ENCODE measurements around the gene ACAP1.
A peak's percentile ranks its signal among the peaks of the same experiment; 100 is the strongest.

ACAP1 gene, protein sequence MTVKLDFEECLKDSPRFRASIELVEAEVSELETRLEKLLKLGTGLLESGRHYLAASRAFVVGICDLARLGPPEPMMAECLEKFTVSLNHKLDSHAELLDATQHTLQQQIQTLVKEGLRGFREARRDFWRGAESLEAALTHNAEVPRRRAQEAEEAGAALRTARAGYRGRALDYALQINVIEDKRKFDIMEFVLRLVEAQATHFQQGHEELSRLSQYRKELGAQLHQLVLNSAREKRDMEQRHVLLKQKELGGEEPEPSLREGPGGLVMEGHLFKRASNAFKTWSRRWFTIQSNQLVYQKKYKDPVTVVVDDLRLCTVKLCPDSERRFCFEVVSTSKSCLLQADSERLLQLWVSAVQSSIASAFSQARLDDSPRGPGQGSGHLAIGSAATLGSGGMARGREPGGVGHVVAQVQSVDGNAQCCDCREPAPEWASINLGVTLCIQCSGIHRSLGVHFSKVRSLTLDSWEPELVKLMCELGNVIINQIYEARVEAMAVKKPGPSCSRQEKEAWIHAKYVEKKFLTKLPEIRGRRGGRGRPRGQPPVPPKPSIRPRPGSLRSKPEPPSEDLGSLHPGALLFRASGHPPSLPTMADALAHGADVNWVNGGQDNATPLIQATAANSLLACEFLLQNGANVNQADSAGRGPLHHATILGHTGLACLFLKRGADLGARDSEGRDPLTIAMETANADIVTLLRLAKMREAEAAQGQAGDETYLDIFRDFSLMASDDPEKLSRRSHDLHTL

DNA sequence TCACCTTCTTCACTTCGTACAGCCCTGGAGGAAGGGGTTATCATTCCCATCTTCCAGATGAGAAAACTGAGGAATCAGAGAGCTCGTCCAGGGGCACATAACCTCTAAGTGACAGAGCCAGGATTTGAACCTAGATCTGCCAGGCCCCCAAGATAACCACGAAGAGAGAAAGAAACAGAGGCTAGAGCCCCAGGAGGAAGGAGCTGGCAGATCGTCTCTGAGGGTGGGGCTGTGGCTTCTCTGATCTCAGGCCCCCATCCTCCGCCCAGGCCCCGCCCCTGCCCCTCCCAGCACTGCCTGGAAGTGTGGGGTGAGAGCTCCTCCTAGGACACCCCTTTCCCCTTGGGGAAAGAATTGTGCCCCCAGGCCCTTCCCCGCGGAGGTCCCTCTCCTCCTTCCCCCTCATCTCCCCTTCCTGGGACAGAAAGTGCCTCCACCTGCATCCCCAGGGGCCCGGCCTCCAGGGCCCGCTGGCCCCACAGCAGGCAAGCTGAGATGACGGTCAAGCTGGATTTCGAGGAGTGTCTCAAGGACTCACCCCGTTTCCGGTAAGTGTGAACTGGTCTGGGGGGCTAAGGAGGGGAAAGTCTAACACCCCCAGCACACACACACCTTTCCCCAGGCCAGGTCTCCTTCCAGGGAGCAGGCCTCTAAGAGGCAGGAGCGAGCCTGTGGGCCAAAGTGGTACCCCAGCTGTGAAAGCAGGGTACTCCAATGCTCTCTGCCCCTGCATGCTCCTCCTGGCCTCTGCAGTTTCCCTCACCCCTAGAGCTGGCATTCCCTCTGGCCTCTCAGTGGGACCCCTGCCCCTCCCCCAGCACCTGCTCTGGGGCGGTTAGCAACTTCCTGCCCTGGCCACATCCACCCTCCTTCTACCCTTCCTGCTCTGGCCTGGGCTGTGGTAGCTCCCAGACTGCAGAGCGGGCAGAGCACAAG lies at the start of gene ACAP1:
ACAP1 (plus strand) TSS at position 290 of the 936 bp plus-strand sequence; CDS start at position 496, 206 bp downstream.
- no peak for DNase-seq

DNA sequence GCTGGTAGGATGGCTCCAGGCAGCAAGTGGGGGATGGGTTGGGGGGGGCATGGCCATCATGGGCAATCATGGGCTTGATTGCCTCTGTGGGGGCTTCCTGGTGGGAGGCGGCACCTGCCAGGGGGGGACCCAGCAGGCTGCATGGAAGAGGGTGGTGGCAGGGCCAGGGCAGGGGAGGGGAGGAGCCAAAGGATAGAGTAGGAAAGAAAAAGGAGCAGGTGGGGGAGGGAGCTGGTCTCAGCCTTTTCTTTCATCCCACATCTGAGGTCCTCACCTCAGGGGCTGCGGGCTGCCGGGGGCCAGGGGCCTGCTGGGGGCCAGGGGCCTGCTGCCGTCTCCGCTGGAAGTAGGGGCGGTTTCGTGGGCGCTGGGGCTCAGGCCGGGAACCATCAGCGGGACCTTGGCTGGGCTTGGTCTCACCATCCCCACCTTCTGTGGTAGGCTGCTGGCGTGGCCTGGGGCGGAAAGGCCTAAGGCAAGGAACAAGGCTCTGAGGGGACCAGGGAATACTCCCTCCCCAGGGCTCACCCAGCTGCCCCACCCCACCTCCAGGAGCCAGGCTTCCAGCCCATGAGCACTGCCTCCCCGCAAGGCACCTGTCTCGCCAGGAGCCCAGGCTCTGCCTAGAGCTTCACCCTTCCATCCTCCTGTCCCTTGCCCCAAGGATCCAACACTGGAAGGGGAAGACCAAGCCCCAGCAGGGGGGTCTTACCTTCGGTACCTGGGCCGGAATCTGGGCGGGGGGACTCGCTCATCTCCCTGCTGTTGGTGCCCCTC lies 46.9 kb upstream of the ACAP1 start:
- no peak for DNase-seq

DNA sequence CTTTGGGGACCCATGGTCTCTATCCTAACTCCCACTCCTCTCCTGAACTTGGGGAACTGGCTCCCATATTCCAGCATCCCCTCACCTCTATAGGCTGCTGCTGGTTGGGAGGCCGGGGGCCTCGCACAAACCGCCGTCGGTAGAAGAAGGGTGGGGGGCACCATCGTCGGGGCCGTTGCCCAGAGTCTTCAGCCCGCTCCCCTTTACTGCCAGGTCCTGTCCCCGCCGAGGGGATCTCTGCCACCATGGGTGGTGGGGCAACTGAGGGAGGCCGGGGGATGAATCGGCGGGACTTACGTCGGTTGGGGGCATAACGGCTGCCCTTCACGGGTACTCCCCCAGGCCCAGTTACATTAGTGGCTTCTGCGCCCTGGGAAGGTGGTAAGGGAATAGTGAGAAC lies 46.2 kb upstream of the ACAP1 start:
- DNase-seq: no peak

DNA sequence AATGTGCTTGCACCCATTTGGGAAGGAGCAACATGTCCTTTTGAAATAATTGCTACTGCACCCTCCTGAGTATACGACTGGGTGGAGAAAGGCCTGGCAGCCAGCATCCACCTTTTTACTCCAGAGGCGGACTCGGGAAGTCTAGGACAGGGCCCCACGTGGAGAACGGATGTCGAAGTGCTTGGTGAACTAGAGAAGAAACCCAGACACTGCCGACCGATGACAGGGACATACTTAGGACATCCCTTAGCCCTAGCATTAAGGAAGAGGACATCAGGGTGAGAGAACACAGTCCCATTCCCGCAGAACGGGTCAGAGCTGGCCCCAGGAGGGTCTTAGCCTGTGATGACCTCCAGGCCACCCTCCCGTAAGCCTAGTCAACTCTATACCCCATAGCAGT lies 45.6 kb upstream of the ACAP1 start:
- DNase-seq: no peak

DNA sequence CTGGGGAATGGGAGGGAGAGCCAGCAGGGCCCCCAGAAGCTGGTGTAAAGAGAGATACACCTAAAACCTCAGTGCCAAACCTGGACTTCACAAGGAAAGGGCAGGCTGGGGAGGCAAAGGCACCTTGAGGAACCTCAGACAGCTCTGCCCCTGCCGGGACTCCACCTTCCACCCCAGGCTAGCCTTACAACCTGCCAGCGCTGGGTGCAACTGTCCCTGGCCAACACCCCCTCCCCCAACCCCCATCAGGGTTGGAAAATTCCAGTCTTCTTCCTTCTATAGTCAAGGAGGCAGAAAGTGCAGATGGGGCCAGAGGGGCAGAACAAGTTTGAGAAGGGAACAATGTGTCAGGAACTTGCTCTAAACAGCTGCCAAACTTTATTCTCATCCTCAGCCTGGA lies 44.1 kb upstream of the ACAP1 start:
- no peak for DNase-seq

DNA sequence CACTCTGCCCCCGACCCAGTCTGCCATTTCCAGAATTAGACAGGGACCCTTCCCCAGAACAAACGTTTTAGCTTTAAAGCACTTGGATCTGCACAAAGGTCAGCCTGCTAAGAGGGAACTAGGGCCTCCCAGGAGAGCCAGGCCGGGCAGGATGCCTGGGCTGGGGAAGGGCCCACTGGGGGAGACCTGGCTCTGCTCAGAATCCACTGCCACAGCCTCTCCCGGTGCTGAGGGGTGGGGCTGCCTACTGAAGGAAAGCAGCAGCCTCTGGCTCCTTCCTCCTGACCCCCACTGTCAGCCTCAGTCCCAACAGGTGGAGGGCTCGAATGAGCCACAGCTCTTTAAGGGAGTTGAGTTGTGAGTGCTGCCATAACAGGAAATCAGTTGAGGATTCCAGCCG lies 43.6 kb upstream of the ACAP1 start:
- DNase-seq: no peak

DNA sequence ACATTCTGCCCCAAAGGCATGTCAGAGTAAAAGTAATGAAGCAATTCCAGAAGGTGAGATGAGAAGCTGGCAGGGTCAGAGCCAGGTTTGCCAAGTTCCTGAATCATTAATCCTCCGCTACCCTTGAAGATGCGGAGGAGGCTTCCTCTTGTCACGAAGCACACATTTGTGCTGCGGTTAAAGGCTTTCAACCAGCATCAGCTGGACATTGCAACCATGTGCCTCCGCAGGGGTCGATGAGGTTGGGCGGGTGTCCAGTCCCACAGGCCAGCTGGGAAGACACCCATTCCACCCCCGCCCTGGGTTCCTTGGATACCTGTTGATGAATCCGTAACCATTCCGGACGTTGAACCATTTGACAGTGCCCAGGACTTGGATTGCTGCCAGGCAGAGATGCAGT lies 43.2 kb upstream of the ACAP1 start:
- DNase-seq: no peak

DNA sequence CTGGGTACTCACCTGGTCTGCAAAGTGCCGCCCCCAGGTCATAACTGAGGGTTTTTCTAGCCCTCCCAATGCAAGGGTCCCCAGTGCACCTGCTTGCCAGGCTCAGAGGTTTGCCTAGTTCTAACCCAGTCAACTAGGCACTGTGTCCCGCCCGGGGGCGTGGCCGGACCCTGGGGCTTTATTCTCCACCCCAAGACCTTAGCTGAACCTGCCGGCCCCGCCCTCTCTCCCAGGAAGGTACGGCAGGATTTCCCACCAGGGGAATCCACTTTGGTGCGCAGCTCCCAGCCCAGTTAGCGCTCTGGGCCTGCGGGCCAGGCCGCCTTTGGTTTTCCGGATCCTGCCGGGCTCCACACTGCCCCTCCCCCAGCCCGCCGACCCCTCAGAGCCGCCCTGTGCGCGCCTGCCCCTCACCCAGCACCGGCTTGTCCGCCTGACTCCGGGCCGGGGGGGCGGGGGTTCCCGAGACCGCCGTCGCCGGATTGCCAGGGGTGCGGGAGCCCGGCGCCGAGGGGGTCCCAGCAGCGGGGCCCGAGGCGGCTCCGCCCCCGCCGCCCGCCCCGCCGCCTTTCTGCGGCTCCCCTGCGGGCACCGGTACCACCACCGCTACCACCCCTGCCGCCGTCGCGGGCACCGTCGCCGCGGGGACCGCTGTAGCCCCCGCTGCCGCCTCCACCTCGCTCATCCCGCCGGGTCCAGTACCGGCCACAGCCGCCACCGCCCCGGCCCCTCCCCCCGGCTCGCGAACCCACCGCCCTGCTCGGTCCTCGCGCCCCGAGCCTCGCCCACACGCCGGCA lies 42.3 kb upstream of the ACAP1 start:
- peak; percentile 39 for DNase-seq

DNA sequence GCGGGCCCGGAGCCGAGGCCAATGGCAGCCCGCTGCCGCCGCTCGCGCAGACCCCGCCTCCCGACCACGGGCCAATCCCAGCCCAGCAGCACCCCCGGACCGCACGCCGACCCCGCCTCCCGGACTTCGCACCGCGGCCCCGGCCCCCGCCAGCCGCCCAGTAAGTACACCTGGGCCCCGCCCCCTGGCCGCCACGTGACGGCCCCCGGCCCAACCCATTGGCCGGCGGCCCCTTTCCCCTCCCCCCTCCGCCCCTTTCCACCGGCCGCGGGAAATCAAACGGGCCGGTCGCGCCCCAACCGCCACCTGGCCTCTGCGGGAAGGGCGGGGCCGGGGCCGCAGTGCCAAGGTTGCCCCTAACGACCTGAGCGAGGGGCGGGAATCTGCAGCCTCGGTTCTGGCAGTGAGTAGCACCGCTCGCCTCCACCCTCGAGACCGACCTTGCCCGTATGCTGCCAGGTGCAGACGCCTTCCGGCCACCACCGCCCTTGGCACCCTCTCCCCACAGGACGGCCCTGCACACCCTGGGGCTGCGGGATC lies 41.6 kb upstream of the ACAP1 start, which contains the start of gene YBX2:
YBX2 (minus strand) TSS at position 26 of the 540 bp plus-strand sequence. CDS start 139 bp downstream, outside the sequence.
- DNase-seq: peak; percentile 89

DNA sequence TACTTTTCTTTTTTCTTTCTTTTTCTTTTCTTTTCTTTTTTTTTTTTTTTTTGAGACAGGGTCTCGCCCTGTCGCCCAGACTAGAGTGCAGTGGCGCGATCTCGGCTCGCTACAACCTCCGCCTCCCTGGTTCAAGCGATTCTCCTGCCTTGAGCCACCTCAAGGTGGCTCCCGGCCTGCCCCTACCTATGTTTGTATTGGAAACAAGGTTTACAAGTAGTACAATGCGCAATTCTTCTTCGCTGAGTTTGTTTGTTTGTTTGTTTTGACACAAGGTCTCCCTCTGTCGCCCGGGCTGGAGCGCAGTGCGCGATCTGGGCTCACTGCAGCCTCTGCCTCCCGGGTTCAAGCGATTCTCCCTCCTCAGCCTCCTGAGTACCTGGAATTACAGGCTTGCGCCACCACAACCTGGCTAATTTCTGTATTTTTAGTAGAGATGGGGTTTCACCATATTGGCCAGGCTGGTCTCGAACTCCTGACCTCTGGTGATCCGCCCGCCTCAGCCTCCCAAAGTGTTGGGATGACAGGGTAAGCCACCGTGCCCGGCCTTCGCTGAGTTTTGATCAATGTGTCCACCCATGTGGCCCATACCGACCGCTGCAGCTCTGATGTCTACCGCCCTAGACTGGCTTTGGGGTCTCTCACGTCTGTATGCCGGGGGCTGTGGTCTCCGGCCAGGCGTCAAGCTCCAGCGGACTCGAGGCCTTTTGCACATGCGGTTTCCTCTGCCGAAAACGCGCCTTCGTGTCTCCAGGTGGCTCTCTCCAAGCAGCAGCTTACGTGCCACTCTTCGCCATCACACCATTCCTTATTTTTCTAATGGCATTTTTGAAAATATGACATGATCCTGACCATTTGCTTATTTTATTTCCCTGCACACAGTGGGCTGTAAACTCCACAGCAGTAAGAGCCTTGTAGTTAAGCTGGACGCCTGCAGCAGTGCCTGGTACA lies 40.8 kb upstream of the ACAP1 start:
- no peak for DNase-seq

DNA sequence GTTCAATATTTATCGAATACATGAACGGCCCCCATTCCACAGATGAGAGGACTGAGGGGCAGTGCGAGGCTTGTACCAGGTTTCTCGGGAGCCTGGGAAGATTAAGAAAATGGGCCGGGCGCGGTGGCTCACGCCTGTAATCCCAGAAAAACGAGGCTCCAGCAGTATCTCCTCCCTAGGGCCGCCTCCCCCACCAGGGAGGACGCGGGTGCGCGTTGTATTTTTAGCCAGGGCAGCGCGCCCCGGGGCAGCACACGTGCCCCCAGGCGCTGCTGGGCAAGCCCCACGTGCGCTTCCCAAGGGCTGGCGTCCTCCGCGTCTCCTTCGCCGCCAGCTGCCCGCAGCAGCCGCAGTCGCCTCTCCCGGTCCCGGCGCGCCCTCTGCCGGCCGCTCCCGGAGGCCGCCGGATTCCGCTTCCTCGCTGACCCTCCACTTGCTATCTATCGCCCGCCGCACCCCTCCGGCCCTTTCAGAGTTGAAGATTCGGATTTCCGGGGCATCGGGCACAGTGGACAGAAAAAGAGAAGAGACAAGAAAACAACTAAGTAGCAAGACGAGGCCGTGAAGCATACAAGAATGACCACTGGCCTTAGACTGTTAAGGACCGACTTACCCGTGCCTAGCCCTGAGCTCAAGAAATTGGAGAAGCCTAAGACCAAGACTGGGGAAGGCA lies 40.0 kb upstream of the ACAP1 start:
- DNase-seq: peak; percentile 82

DNA sequence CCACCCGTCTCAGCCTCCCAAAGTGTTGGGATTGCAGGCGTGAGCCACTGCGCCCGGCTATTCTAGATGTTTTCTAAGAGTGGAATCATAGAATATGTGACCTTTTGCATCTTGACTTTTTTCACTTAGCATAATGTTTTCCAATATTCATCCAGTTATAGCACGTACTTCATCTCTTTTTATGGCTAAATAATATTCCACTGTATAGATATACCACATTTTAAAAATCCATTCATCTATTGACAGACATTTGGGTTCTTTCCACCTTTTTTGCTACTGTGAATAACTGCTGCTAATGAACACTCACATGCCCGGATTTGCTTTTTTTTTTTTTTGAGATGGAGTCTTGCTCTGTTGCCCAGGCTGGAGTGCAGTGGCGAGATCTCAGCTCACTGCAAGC lies 32.1 kb upstream of the ACAP1 start:
- no peak for DNase-seq

DNA sequence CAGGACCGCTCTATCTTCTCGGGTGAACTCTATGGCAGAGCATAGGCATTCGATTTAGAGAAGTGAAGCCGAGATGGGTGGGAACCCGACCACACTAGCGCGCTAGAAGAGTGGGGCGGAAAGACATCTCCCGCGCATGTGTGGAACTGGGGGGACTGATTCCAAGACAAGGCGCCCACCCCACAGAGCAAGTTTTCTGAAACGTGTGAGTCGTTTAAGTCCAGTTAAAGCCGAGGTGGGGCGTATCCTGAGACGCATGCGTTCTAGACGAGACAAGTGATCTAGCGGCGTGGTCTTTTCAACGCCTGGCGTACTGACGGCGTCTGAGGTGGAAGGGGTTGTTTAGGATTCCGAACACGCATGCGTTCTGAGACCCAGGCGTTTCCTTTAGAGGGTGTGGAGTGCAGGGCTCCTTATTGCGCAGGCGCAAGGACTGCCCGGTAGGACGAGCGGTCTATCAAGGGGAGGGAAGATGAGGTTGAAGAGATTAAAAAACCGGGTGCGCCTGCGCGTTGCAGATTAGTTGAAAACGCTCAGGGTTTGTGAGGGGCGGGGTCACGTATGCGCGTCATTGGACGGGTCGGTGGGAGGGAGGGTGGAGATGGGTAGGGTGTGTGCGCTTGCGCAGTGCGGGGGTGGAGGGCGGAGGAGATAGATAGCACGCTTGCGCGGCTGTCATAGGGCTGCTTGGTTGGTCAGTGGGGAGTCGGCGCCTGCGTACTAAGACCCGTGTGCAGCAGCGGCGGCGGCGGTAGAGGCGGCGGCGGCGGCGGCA lies 29.2 kb upstream of the ACAP1 start, which contains the start of gene EIF5A:
EIF5A (plus strand) TSS at position 718 of the 775 bp plus-strand sequence. CDS start 2,008 bp downstream, outside the sequence.
- DNase-seq: peak; percentile 100

DNA sequence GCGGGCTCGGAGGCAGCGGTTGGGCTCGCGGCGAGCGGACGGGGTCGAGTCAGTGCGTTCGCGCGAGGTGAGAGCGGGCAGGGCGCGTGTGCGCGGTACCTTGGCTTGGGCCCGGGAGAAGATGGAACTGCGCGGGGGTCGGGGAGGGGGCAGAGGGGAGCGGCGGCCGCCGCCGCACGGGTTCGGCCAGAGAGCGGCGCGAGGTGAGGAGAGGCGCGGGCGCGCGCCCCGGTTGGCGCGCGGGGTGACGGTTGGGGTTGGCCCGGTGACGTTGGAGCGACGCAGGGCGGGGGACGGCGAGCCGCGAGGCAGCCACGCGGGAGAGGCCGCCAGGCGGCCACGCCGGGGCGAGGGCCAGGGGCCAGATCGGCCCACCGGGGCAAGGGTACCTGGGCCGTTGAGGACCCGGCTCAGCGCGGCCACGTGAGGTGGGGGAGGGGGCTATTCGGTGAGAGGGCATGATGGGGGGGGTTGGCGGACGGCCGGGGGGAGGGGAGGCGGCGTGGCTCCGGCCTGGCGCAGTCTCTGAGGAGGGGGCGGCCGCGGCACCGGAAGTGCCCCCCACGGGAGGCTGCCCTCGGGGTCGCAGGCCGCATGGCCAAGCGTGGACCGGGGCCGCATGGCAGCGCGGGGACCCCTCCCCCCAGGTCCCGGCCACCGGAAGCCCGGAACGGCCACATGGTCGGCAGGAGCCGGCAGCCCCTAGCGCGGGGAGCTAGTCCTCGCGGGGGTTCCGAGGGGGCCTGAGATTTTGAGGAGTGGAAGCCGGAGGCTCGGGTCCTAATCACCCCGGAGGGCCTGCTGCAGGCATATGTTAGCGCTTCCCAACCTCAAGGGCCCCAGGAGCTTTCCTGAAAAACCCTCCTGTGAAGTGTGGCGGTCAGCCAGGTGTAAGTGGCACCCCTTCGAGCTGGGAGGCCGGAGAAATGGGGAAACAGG lies 28.4 kb upstream of the ACAP1 start:
- peak; percentile 43 for DNase-seq

DNA sequence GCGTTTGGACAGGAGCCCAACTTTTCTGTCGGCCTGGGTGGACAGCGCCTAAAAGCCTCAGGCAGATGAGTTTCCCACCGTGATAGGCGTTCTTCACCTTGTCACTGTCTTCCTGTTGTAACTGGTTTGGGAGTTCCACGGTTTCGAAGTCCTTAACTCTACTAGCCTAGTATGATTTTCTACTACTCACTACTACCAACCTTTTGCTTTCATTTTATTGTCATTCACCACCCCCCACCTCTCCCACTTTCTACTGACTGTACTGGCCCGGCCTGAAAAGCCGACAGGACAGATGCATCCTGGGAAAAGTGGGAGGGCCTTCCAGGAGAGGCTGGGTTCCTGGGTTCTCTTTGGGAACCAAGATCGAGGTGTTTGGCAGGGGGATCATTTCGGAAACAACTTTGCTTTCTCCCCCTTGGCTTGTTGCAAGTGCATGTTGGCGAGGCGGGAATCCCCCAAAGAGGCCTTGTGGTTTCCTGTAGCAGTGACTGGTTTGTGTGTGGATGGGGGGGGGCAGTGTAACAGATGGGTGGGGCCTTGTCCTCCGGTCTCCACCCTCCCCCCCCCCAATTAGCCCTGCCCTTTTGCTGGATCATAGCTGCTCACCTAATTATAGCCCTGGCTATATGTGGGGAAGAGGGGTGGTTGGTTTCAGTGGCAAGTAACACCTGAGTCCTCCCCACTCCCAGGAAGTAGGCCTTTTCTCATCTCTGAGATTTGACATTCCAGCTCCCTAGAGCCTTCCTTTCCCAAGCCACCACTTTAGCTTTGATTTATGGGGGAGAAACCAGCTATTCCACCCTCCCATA lies 27.5 kb upstream of the ACAP1 start:
- DNase-seq: peak; percentile 75

DNA sequence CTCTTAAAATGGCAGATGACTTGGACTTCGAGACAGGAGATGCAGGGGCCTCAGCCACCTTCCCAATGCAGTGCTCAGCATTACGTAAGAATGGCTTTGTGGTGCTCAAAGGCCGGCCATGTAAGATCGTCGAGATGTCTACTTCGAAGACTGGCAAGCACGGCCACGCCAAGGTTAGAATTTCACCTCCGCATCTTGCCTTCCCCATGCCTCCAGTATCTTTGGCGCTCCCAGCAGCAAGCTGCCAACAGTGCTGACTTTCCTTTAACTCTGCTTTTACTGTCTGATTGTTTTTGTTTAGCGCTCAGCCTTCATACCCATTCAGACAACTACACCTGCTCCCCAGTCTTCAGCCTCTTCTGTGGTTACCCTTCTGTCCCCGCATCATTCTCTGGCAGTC lies 26.7 kb upstream of the ACAP1 start:
- DNase-seq: no peak
